ENCODE measurements around the gene DIAPH1. TPM values are rescaled to one million over a fixed set of nuclear protein-coding genes. Genes with fewer than 3 reads are reported as not detected.
A peak's percentile ranks its signal among the peaks of the same experiment; 100 is the strongest.
"Not testable (repeated sequence)": the region's sequence is repeated elsewhere in the genome, so short reads cannot be mapped to it uniquely, and the experiment has no call there.

DIAPH1 gene
- total RNA-seq, 1 donor from 2014 or later: 44.1 TPM

GRCh38 chr5:141611289-141611688, 7.5 kb downstream of the DIAPH1 start:
- no peak for TF ChIP-seq CTCF (IDR thresholded peaks at IDR 0.05)
- Mint-ChIP-seq H3K4me3 (ENCODE audit: unreplicated experiment) (no peak overlapping the region), H3K27me3 (ENCODE audit: low read depth) (no peaks in the 10 kb centered on the region), H3K4me1 (ENCODE audit: low read depth) (peaks cover 19% of the 10 kb centered on the region), H3K36me3 (ENCODE audit: low read depth) (peaks cover 4% of the 10 kb centered on the region), H3K9me3 (ENCODE audit: low read depth) (no peaks in the 10 kb centered on the region), H3K27ac (ENCODE audit: unreplicated experiment) (no peak overlapping the region)
- no peak for DNase-seq (ENCODE audit: low spot score)

- H3K27me3 Mint-ChIP-seq (ENCODE audit: low read depth); H3K9me3 Mint-ChIP-seq (ENCODE audit: low read depth); DNase-seq (ENCODE audit: low spot score); H3K4me3 Mint-ChIP-seq (ENCODE audit: unreplicated experiment); H3K36me3 Mint-ChIP-seq (ENCODE audit: low read depth); H3K27ac Mint-ChIP-seq (ENCODE audit: unreplicated experiment): not testable (repeated sequence)
- H3K4me1 Mint-ChIP-seq (ENCODE audit: low read depth): peaks cover 22% of the 10 kb centered on the region
Observed at GRCh38 chr5:141609921-141610320, 8.9 kb downstream of the DIAPH1 start.

- no peak for DNase-seq (ENCODE audit: low spot score)
- no peak for TF ChIP-seq CTCF (IDR thresholded peaks at IDR 0.05)
- Mint-ChIP-seq H3K36me3 (ENCODE audit: low read depth) (peaks cover 4% of the 10 kb centered on the region), H3K4me1 (ENCODE audit: low read depth) (peaks cover 31% of the 10 kb centered on the region), H3K27me3 (ENCODE audit: low read depth) (no peaks in the 10 kb centered on the region), H3K4me3 (ENCODE audit: unreplicated experiment) (no peak overlapping the region), H3K9me3 (ENCODE audit: low read depth) (no peaks in the 10 kb centered on the region), H3K27ac (ENCODE audit: unreplicated experiment) (no peak overlapping the region)
Observed at GRCh38 chr5:141609044-141609443, 9.8 kb downstream of the DIAPH1 start.

GRCh38 chr5:141608557-141608956, 10.2 kb downstream of the DIAPH1 start:
- Mint-ChIP-seq H3K9me3 (ENCODE audit: low read depth) (no peaks in the 10 kb centered on the region), H3K36me3 (ENCODE audit: low read depth) (peaks cover 4% of the 10 kb centered on the region), H3K27me3 (ENCODE audit: low read depth) (no peaks in the 10 kb centered on the region), H3K27ac (ENCODE audit: unreplicated experiment) (no peak overlapping the region), H3K4me1 (ENCODE audit: low read depth) (peaks cover 36% of the 10 kb centered on the region), H3K4me3 (ENCODE audit: unreplicated experiment) (no peak overlapping the region)
- TF ChIP-seq CTCF (IDR thresholded peaks at IDR 0.05): no peak
- no peak for DNase-seq (ENCODE audit: low spot score)

- peaks cover 4% of the 10 kb centered on the region for H3K36me3 Mint-ChIP-seq (ENCODE audit: low read depth)
- no peak overlapping the region for H3K4me3 Mint-ChIP-seq (ENCODE audit: unreplicated experiment)
- no peak for TF ChIP-seq CTCF (IDR thresholded peaks at IDR 0.05)
- H3K27ac Mint-ChIP-seq (ENCODE audit: unreplicated experiment): no peak overlapping the region
- H3K27me3 Mint-ChIP-seq (ENCODE audit: low read depth): no peaks in the 10 kb centered on the region
- no peak for DNase-seq (ENCODE audit: low spot score)
- peaks cover 36% of the 10 kb centered on the region for H3K4me1 Mint-ChIP-seq (ENCODE audit: low read depth)
- no peaks in the 10 kb centered on the region for H3K9me3 Mint-ChIP-seq (ENCODE audit: low read depth)
Observed at GRCh38 chr5:141608046-141608445, 10.8 kb downstream of the DIAPH1 start.

- H3K27me3 Mint-ChIP-seq (ENCODE audit: low read depth): no peaks in the 10 kb centered on the region
- H3K27ac Mint-ChIP-seq (ENCODE audit: unreplicated experiment): peak overlapping the region; percentile 80
- TF ChIP-seq CTCF (IDR thresholded peaks at IDR 0.05): no peak
- peaks cover 36% of the 10 kb centered on the region for H3K4me1 Mint-ChIP-seq (ENCODE audit: low read depth)
- peaks cover 1% of the 10 kb centered on the region for H3K36me3 Mint-ChIP-seq (ENCODE audit: low read depth)
- no peaks in the 10 kb centered on the region for H3K9me3 Mint-ChIP-seq (ENCODE audit: low read depth)
- H3K4me3 Mint-ChIP-seq (ENCODE audit: unreplicated experiment): no peak overlapping the region
- DNase-seq (ENCODE audit: low spot score): no peak
Observed at GRCh38 chr5:141605523-141606277, 13.1 kb downstream of the DIAPH1 start.
